ENCODE results near the gene PYY.
A peak's percentile ranks its signal among the peaks of the same experiment; 100 is the strongest.

Gene PYY

DNA sequence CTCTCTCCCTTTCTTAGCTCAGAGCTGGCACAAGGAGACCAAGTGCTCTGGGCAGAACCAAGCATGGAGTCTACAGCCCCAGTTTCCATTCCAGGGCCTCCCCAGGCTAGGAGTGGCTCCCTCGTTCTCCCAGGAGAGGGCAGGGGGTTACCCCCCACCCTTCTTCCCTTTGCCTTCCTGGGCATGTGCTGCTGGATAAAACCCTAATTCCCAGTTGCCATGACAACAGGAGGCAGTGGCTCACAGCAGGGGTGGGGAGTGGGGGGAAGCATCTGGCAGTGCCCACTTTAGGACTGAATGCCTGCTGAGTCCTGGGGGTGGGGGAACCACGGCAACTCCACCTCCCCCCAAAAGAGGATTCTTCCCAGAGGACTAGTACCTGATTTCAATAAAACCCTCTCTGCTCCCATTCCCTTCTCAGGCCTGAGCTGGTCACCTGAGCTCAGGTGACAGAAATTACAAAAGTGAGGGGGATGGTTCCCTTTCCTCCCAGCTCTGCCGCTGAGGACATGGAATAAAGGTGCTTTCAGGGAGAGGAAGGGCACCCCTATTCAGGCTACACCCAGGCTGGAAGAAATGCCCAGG, 48.2 kb downstream of the PYY start:
- peak overlapping the region; percentile 86 for H3K4me3 ChIP-seq (ENCODE audit: low read depth, low read length)
- DNase-seq (ENCODE audit: low read depth) = no peak
